ENCODE results near the gene YWHAB.

Gene YWHAB

GRCh38 chr20:44904377-44904776, 18.9 kb downstream of the YWHAB start:
- DNase-seq (ENCODE audit: low read depth), result no peak
- no peak overlapping the region for H3K4me3 ChIP-seq (ENCODE audit: low read length)
- no peak for TF ChIP-seq CTCF (conservative IDR thresholded peaks at IDR 0.05; ENCODE audit: low read length)

- no peak for DNase-seq (ENCODE audit: low read depth)
- TF ChIP-seq CTCF (conservative IDR thresholded peaks at IDR 0.05; ENCODE audit: low read length), result no peak
- peak overlapping the region; percentile 74 for H3K4me3 ChIP-seq (ENCODE audit: low read length)
Observed at GRCh38 chr20:44908987-44909871, 23.7 kb downstream of the YWHAB start.

GRCh38 chr20:44909872-44910689, 24.6 kb downstream of the YWHAB start, which contains the start of gene PABPC1L:
Gene PABPC1L (plus strand): TSS chr20:44910060. CDS start chr20:44910144, 84 bp downstream.
- DNase-seq (ENCODE audit: low read depth), result peak; percentile 48
- no peak for TF ChIP-seq CTCF (conservative IDR thresholded peaks at IDR 0.05; ENCODE audit: low read length)
- H3K4me3 ChIP-seq (ENCODE audit: low read length), result peak within 1 kb of the TSS; percentile 74

- peak overlapping the region; percentile 74 for H3K4me3 ChIP-seq (ENCODE audit: low read length)
- TF ChIP-seq CTCF (conservative IDR thresholded peaks at IDR 0.05; ENCODE audit: low read length), result no peak
- DNase-seq (ENCODE audit: low read depth), result no peak
Observed at GRCh38 chr20:44910690-44911262, 25.3 kb downstream of the YWHAB start.

GRCh38 chr20:44911264-44911921, 25.9 kb downstream of the YWHAB start:
- peak; percentile 29 for DNase-seq (ENCODE audit: low read depth)
- peak; percentile 34 for TF ChIP-seq CTCF (conservative IDR thresholded peaks at IDR 0.05; ENCODE audit: low read length)
- no peak overlapping the region for H3K4me3 ChIP-seq (ENCODE audit: low read length)

GRCh38 chr20:44912189-44912588, 26.7 kb downstream of the YWHAB start:
- no peak for DNase-seq (ENCODE audit: low read depth)
- no peak for TF ChIP-seq CTCF (conservative IDR thresholded peaks at IDR 0.05; ENCODE audit: low read length)
- H3K4me3 ChIP-seq (ENCODE audit: low read length), result no peak overlapping the region
